Epithelial cell of proximal tubule (primary cell): ENCODE measurements around the gene PDE4D. TPM values are rescaled to one million over a fixed set of nuclear protein-coding genes. Genes with fewer than 3 reads are reported as not detected.

Experiments used
- DNase-seq: peaks from one replicate; pipeline ENCODE4 v3.0.0-alpha.2; 2011; ENCODE audit warnings: low read depth
- H3K4me3 ChIP-seq: 2 replicates; pipeline ENCODE4 v1.5.1; 2011; ENCODE audit warnings: low read depth, mild to moderate bottlenecking, low read length
- total RNA-seq: library from RNA; depleted of rRNA; stranded (reverse); fragments of >200 nt; gene quantifications from 2 replicates; pipeline ENCODE4 v1.2.3, GENCODE V29; 2015
- TF ChIP-seq, protein P1 (sequence below): conservative IDR thresholded peaks from 2 replicates; pipeline ENCODE4 v1.5.1; 2012; ENCODE audit warnings: low read depth, mild to moderate bottlenecking, low read length

The PDE4D gene
- total RNA-seq, 1 donor from 2014 or later, result 18.4 TPM

DNA sequence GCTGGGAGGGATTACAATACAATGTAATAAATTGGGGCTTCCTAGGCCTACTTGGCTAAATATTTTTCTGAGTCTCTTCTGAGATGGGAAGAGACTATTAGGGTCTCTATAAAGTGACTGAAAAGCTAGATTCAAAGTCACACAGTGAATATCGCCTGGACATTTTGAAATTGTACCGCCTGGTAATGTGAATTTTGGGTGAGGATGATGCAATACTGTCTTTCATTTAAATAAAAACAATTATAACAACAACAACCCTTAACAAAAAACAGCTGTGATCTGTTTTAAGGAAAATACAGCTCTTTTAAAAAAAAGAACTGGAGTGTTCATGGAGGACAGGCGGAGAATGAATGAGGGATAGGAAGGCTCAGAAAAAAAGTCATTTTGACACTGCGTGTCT is 695.6 kb downstream of the PDE4D start:
- TF ChIP-seq, protein P1, sequence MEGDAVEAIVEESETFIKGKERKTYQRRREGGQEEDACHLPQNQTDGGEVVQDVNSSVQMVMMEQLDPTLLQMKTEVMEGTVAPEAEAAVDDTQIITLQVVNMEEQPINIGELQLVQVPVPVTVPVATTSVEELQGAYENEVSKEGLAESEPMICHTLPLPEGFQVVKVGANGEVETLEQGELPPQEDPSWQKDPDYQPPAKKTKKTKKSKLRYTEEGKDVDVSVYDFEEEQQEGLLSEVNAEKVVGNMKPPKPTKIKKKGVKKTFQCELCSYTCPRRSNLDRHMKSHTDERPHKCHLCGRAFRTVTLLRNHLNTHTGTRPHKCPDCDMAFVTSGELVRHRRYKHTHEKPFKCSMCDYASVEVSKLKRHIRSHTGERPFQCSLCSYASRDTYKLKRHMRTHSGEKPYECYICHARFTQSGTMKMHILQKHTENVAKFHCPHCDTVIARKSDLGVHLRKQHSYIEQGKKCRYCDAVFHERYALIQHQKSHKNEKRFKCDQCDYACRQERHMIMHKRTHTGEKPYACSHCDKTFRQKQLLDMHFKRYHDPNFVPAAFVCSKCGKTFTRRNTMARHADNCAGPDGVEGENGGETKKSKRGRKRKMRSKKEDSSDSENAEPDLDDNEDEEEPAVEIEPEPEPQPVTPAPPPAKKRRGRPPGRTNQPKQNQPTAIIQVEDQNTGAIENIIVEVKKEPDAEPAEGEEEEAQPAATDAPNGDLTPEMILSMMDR, result no peak
- no peak overlapping the region for H3K4me3 ChIP-seq
- DNase-seq, result no peak

DNA sequence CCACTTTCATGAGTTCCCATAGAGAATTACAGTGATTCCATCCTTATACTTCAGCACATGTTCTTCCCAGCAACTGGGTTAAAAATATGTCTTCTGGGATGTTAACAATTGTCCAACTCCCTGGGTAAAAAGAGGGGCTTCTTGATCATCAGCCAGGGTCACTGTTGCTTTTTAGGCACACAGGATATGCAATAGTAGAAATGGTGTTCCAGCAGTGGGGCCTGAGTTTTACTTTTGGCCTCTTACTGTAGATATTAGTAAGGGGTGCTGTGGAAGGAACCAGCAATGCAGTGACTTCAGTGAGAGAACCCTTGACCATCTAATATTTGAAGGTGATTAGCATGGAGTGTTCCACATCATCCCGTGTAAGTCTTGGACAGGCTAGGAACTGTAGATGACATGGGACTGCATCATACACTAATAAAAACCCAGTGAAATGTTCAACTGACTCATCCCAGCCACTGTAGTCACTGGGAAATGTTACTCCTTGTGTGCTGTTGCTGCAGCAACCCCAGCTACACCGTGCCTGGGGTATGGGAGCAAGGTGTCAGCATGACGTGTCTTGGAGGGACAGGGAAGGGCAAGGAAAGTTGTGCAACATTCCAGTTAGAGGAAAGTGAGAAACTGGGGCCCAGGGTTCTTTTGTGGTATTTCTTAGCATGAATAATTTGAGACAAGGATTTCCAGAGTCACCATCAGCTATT is 699.8 kb downstream of the PDE4D start:
- no peak overlapping the region for H3K4me3 ChIP-seq
- DNase-seq, result peak; percentile 98
- TF ChIP-seq, protein P1, result no peak

DNA sequence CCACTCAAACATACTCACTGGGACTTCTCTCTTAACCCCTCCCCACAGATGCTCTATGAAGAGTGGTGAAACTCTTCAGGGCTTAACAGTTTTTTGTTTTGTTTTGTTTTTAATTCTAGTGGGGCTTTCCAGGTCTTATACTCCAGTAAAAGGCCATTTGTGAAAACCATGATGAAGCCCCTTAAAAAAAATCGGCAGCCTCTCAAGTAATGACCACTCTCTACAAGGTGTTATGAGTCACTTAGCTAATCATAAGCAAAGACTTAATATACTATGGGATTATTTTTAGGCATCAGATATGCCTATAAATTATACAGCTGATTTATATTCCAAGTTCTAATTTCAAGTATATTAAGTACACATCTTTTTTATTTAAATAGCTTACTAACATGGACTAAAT is 702.8 kb downstream of the PDE4D start:
- TF ChIP-seq, protein P1, result no peak
- no peak overlapping the region for H3K4me3 ChIP-seq
- DNase-seq, result no peak

DNA sequence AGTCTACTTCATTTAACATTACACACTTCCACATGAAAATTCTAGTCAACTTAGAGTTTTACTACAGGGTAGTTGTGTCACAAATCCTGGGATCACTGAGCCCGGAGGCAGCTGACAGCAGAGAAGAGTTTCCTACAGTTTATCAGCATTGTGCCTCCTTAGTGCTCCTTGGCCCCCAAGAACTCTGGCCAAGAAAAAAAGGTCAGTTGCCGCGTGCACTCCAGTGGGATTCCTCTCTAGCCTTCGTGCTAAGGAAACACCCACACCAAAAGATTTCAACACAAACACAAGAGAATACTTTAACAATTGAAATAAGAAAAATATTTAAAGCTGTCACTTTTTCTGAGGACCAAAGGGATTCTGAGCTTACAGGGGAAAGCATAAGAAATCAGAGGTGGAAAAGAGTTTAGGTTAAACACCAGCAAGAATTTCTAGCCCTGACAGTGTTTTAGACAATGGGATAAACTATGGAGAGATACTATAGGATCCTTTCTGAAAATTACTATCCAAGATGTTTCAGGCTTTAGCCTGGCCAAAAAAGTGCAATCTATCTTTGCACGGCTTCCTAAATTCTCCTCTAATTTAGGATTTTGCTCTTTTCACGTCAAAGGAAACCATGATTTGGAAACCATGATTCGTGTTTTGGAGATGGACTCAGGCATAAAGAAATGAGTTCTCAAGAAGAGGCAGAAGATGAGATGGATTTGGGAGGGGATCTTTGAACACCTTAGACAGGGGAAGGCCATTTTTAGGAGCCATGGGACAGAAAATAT is 703.9 kb downstream of the PDE4D start:
- no peak for DNase-seq
- H3K4me3 ChIP-seq, result no peak overlapping the region
- TF ChIP-seq, protein P1, result no peak

DNA sequence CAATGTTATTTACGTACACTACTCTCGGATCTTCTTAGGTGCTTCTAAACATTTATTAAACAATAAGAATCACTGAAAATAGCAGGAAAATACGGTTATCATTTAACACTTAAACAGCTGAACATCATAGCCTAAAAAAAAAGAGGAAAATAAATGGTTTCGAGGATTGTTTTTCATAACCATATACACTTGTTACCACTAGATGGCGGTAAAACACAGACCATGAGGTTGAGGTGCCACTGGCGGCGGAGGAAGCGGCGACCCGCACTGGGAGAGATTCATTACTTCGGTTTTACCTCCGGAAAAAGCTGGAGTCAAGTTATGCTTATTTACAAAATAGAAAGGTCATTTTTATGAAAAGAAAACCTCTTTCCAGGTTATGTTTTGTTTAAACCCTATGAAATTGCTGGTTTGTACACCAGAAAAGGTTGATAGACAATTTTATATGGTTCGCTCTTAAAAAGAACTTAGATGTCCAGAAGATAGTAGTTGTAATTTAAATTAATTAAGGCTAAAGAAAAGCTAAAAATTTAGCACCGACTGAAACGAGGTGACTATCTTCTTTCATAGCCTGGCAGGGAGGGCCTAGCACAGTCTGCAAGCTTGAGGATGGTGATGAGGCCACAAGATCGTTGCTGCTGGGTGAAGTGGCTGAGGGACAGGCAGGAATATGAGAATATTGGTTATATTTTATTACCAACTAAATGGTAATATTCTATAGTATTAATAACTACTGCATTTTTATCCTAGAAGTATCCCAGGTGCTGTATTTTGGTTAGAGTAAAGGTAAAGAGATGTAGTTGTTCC is 704.9 kb downstream of the PDE4D start:
- DNase-seq, result no peak
- peak overlapping the region; percentile 2 for H3K4me3 ChIP-seq
- TF ChIP-seq, protein P1, result peak; percentile 67

DNA sequence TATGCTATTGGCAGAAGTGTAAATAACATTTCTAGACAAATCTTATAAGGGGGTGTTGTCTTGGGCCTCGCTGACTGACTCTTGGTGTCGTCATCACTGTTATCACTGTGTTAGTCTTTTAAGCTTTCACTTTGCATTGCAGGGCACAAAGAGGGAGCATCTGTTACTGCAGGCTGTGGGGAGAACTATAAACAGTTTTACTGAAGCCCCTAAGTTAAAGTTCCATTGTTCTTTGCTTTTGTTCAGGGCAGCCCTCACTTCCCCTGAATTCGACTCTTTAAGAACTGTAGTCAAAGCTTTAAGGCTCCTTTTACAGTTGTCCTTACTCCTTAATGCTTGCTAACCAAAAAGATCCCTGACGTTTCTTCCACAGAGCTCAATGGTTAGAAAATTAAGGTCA is 705.7 kb downstream of the PDE4D start:
- TF ChIP-seq, protein P1, result no peak
- DNase-seq, result no peak
- no peak overlapping the region for H3K4me3 ChIP-seq
